Breast epithelium (tissue), 4 donors: ENCODE measurements around the gene ANKRD44. TPM values are rescaled to one million over a fixed set of nuclear protein-coding genes. Genes with fewer than 3 reads are reported as not detected.
"Not testable (repeated sequence)": the region's sequence is repeated elsewhere in the genome, so short reads cannot be mapped to it uniquely, and the experiment has no call there.

Source experiments
- DNase-seq, 2 donors: peaks; one replicate each; pipeline ENCODE4 v3.0.0-alpha.2; 2019; ENCODE audit warnings: low spot score in 2 of 2
- H3K27ac ChIP-seq, 2 donors: fragments of 200-600 bp; sonication (generic) in 1 of 2; one replicate each; pipeline ENCODE4 v1.5.1; 2016 to 2019; ENCODE audit warnings: mild to moderate bottlenecking in 1 of 2
- H3K27me3 ChIP-seq, 2 donors: fragments of 200-600 bp; sonication (generic) in 1 of 2; one replicate each; pipeline versions ENCODE4 v1.5.1 to v1.6.0; 2017 to 2019; ENCODE audit warnings: control low read depth in 1 of 2, mild to moderate bottlenecking in 1 of 2
- H3K36me3 ChIP-seq: fragments of 200-600 bp; one replicate; pipeline ENCODE4 v1.5.1; 2019
- H3K4me1 ChIP-seq, 2 donors: fragments of 200-600 bp; sonication (generic); one replicate each; pipeline ENCODE4 v1.5.1; 2016 to 2019; ENCODE audit warnings: control low read depth in 1 of 2
- H3K4me3 ChIP-seq, 3 donors: fragments of 200-600 bp; sonication (generic); 1 replicate in 2 of 3; 2 replicates in 1 of 3; pipeline ENCODE4 v1.5.1; 2016 to 2019; ENCODE audit warnings: mild to moderate bottlenecking in 3 of 3, moderate library complexity in 2 of 3
- H3K9me3 ChIP-seq, 2 donors: fragments of 200-600 bp; sonication (generic) in 1 of 2; one replicate each; pipeline ENCODE4 v1.5.1; 2016 to 2019; ENCODE audit warnings: control low read depth in 1 of 2
- CTCF ChIP-seq, 3 donors: fragments of 450-650 bp; IDR thresholded peaks; one replicate each; pipeline ENCODE4 v1.5.1; 2016 to 2017; ENCODE audit warnings: antibody characterized with exemption in 3 of 3, mild to moderate bottlenecking in 3 of 3, moderate library complexity in 3 of 3
- POLR2A ChIP-seq: fragments of 450-650 bp; IDR thresholded peaks from one replicate; pipeline ENCODE4 v1.6.1; 2016; ENCODE audit warnings: antibody characterized with exemption, mild to moderate bottlenecking, moderate library complexity
- POLR2AphosphoS5 ChIP-seq, 3 donors: sonication (generic); formaldehyde crosslinking; IDR thresholded peaks; one replicate each; pipeline ENCODE4 v1.6.1; 2017; ENCODE audit warnings: antibody characterized with exemption in 3 of 3
- intact Hi-C: fragments of 100-400 bp; cut with DNase I; formaldehyde crosslinking; loops from one replicate; pipeline ENCODE4 v1.15.1; 2023; ENCODE audit warnings: low total_unique reads
- total RNA-seq, 3 donors: library from RNA; depleted of rRNA; stranded (reverse); fragments of >200 nt; gene quantifications; one replicate each; pipeline ENCODE4 v1.1.0, GENCODE V29; 2016

Gene ANKRD44
- total RNA-seq, 3 donors from 2014 or later: 18.0 to 41.3 (median 19.9) TPM

GRCh38 chr2:197072533-197072932 is 238.0 kb downstream of the ANKRD44 start:
- H3K9me3 ChIP-seq: no peaks in the 10 kb centered on the region
- H3K36me3 ChIP-seq: no peaks in the 10 kb centered on the region
- intact Hi-C loops: no loop called here
- DNase-seq: no peak
- no peak for TF ChIP-seq POLR2A
- TF ChIP-seq POLR2AphosphoS5 (IDR thresholded peaks at IDR 0.05): no peak
- no peak for TF ChIP-seq CTCF (IDR thresholded peaks at IDR 0.05)
- no peaks in the 10 kb centered on the region for H3K27me3 ChIP-seq
- no peak overlapping the region for H3K27ac ChIP-seq
- H3K4me1 ChIP-seq: no peaks in the 10 kb centered on the region
- H3K4me3 ChIP-seq: no peak overlapping the region

- Histone ChIP-seq H3K9me3 (no peaks in the 10 kb centered on the region), H3K27ac (no peak overlapping the region), H3K36me3 (no peaks in the 10 kb centered on the region), H3K27me3 (no peaks in the 10 kb centered on the region), H3K4me1 (no peaks in the 10 kb centered on the region), H3K4me3 (no peak overlapping the region)
- intact Hi-C loops: no loop called here
- TF ChIP-seq POLR2AphosphoS5 (IDR thresholded peaks at IDR 0.05): no peak
- no peak for DNase-seq
Observed at GRCh38 chr2:197071790-197072436, 238.7 kb downstream of the ANKRD44 start.

- no peak for DNase-seq
- TF ChIP-seq CTCF (IDR thresholded peaks at IDR 0.05) (no peak), POLR2A (no peak), POLR2AphosphoS5 (IDR thresholded peaks at IDR 0.05) (no peak)
- no peak overlapping the region for H3K4me3 ChIP-seq
- no peaks in the 10 kb centered on the region for H3K4me1 ChIP-seq
- no peaks in the 10 kb centered on the region for H3K9me3 ChIP-seq
- intact Hi-C loops: no loop called here
- no peaks in the 10 kb centered on the region for H3K36me3 ChIP-seq
- no peak overlapping the region for H3K27ac ChIP-seq
- no peaks in the 10 kb centered on the region for H3K27me3 ChIP-seq
Observed at GRCh38 chr2:197071213-197071612, 239.4 kb downstream of the ANKRD44 start.

GRCh38 chr2:197069958-197070357 is 240.6 kb downstream of the ANKRD44 start:
- Histone ChIP-seq H3K9me3 (no peaks in the 10 kb centered on the region), H3K27me3 (no peaks in the 10 kb centered on the region), H3K27ac (no peak overlapping the region), H3K36me3 (no peaks in the 10 kb centered on the region), H3K4me1 (no peaks in the 10 kb centered on the region), H3K4me3 (no peak overlapping the region)
- no peak for TF ChIP-seq POLR2AphosphoS5 (IDR thresholded peaks at IDR 0.05)
- no peak for TF ChIP-seq POLR2A
- TF ChIP-seq CTCF (IDR thresholded peaks at IDR 0.05): no peak
- no peak for DNase-seq
- intact Hi-C loops: no loop called here

- H3K27ac ChIP-seq, H3K27me3 ChIP-seq, H3K4me1 ChIP-seq, H3K36me3 ChIP-seq, H3K4me3 ChIP-seq, H3K9me3 ChIP-seq, DNase-seq, intact Hi-C loops: not testable (repeated sequence)
Observed at GRCh38 chr2:197062574-197062973, 248.0 kb downstream of the ANKRD44 start.

- H3K27me3 ChIP-seq: no peaks in the 10 kb centered on the region
- no peaks in the 10 kb centered on the region for H3K36me3 ChIP-seq
- no peaks in the 10 kb centered on the region for H3K4me1 ChIP-seq
- no peak overlapping the region for H3K27ac ChIP-seq
- no peak for TF ChIP-seq CTCF (IDR thresholded peaks at IDR 0.05)
- no peak for TF ChIP-seq POLR2A
- TF ChIP-seq POLR2AphosphoS5 (IDR thresholded peaks at IDR 0.05): no peak
- DNase-seq: no peak
- peaks cover 0 to 7% of the 10 kb centered on the region in 2 donors for H3K9me3 ChIP-seq
- H3K4me3 ChIP-seq: no peak overlapping the region
- intact Hi-C loops: no loop called here
Observed at GRCh38 chr2:197059477-197059876, 251.1 kb downstream of the ANKRD44 start.
